ENCODE measurements around the gene CCDC69.
"Not testable (repeated sequence)": the region's sequence is repeated elsewhere in the genome, so short reads cannot be mapped to it uniquely, and the experiment has no call there.

CCDC69 gene

GRCh38 chr5:151237685-151238084 is 13.8 kb upstream of the CCDC69 start:
- Mint-ChIP-seq H3K9me3 (no peaks in the 10 kb centered on the region), H3K4me1 (ENCODE audit: low read depth) (peaks cover 37% of the 10 kb centered on the region), H3K27me3 (no peaks in the 10 kb centered on the region), H3K27ac (no peak overlapping the region), H3K4me3 (no peak overlapping the region), H3K36me3 (ENCODE audit: low read depth) (peaks cover 3% of the 10 kb centered on the region)

- Mint-ChIP-seq H3K27me3 (no peaks in the 10 kb centered on the region), H3K4me3 (no peak overlapping the region), H3K9me3 (no peaks in the 10 kb centered on the region), H3K4me1 (ENCODE audit: low read depth) (peaks cover 40% of the 10 kb centered on the region), H3K36me3 (ENCODE audit: low read depth) (peaks cover 3% of the 10 kb centered on the region), H3K27ac (no peak overlapping the region)
These were observed 13.0 kb upstream of the CCDC69 start for GRCh38 chr5:151236888-151237287.

GRCh38 chr5:151235239-151235571 is 11.3 kb upstream of the CCDC69 start:
- H3K9me3 Mint-ChIP-seq; H3K27me3 Mint-ChIP-seq; H3K27ac Mint-ChIP-seq; H3K4me3 Mint-ChIP-seq; H3K36me3 Mint-ChIP-seq (ENCODE audit: low read depth): not testable (repeated sequence)
- H3K4me1 Mint-ChIP-seq (ENCODE audit: low read depth), result peaks cover 33% of the 10 kb centered on the region

GRCh38 chr5:151234476-151235238 is 10.8 kb upstream of the CCDC69 start:
- peaks cover 33% of the 10 kb centered on the region for H3K4me1 Mint-ChIP-seq (ENCODE audit: low read depth)
- H3K27ac Mint-ChIP-seq, result no peak overlapping the region
- peaks cover 3% of the 10 kb centered on the region for H3K36me3 Mint-ChIP-seq (ENCODE audit: low read depth)
- no peaks in the 10 kb centered on the region for H3K27me3 Mint-ChIP-seq
- H3K9me3 Mint-ChIP-seq, result no peaks in the 10 kb centered on the region
- H3K4me3 Mint-ChIP-seq, result peak overlapping the region; percentile 11

DNA sequence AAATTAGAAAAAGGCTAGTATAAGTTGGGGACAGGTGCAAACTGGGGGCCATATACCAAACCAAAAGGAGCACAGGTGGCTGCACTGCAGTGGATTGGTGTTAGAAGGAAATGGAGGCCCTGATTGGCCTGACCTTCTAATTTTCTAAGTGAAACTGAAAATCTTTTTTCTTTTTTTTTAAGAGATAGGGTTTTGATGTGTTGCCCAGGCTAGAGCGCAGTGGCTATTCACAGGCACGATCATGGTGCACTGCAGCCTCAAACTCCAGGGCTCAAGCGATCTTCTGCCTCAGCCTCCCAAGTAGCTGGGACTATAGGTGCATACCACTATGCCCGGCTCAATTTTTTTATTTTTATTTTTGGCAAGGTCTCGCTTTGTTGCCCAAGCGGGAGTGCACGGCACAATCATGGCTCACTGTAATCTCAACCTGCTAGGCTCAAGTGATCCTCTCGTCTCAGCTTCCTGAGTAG is 9.8 kb upstream of the CCDC69 start:
- Mint-ChIP-seq H3K27me3 (no peaks in the 10 kb centered on the region), H3K36me3 (ENCODE audit: low read depth) (peaks cover 3% of the 10 kb centered on the region), H3K4me1 (ENCODE audit: low read depth) (peaks cover 33% of the 10 kb centered on the region), H3K9me3 (no peaks in the 10 kb centered on the region), H3K4me3 (no peak overlapping the region), H3K27ac (no peak overlapping the region)

- peaks cover 30% of the 10 kb centered on the region for H3K4me1 Mint-ChIP-seq (ENCODE audit: low read depth)
- no peaks in the 10 kb centered on the region for H3K9me3 Mint-ChIP-seq
- no peak overlapping the region for H3K4me3 Mint-ChIP-seq
- H3K27me3 Mint-ChIP-seq, result no peaks in the 10 kb centered on the region
- H3K27ac Mint-ChIP-seq, result no peak overlapping the region
- peaks cover 3% of the 10 kb centered on the region for H3K36me3 Mint-ChIP-seq (ENCODE audit: low read depth)
These were observed 7.5 kb upstream of the CCDC69 start for GRCh38 chr5:151231359-151231758.

GRCh38 chr5:151230048-151230680 is 6.3 kb upstream of the CCDC69 start:
- Mint-ChIP-seq H3K27ac (no peak overlapping the region), H3K36me3 (ENCODE audit: low read depth) (no peaks in the 10 kb centered on the region), H3K4me3 (no peak overlapping the region), H3K27me3 (no peaks in the 10 kb centered on the region), H3K4me1 (ENCODE audit: low read depth) (peaks cover 25% of the 10 kb centered on the region), H3K9me3 (no peaks in the 10 kb centered on the region)

DNA sequence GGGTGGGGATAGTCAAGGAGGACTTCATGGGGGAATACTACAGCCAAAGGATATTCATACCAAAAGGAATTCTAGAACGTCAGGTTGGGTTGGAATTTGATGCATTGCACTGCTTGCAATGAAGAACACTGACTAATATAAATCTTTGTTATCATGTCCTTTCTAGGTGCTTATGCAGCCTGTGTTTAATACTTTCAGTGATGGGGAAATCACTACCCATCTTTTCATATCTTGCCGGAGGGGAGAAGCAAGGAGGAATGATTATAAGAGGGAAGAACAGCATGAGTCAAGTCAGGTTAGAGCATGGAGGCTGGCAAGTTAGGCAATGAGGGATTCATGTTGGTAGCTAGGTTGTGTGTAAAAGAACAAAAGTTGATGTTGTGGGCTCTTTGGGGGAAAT is 5.1 kb upstream of the CCDC69 start:
- Mint-ChIP-seq H3K4me1 (ENCODE audit: low read depth) (peaks cover 27% of the 10 kb centered on the region), H3K27me3 (no peaks in the 10 kb centered on the region), H3K9me3 (no peaks in the 10 kb centered on the region), H3K27ac (no peak overlapping the region), H3K36me3 (ENCODE audit: low read depth) (no peaks in the 10 kb centered on the region), H3K4me3 (no peak overlapping the region)

DNA sequence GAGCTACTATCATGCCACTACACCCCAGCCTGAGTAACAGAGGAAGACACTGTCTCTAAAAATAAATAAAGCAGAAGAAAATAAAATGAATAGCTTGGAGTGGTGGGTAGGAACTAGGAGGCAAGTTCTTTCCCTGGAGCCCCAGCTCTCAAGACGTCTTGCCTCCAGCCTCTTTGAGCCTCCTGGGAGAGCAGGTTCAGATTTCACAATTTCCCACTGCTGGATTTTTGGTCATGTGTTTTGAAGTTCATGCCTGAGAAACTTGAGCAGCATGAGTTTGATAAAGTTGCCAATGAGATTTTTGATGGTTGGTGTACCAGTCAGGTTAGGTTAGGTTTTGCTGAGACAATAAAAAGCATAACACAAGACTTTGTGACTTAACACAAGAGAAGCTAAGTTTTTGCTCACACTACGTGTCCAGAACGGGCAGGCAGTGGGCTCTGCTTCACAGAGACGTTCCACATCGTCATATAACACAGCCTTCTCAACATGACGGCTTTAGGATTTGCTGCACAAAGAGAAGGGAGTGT is 4.1 kb upstream of the CCDC69 start:
- Mint-ChIP-seq H3K4me3 (no peak overlapping the region), H3K27ac (no peak overlapping the region), H3K36me3 (ENCODE audit: low read depth) (no peaks in the 10 kb centered on the region), H3K27me3 (no peaks in the 10 kb centered on the region), H3K9me3 (no peaks in the 10 kb centered on the region), H3K4me1 (ENCODE audit: low read depth) (peaks cover 23% of the 10 kb centered on the region)

DNA sequence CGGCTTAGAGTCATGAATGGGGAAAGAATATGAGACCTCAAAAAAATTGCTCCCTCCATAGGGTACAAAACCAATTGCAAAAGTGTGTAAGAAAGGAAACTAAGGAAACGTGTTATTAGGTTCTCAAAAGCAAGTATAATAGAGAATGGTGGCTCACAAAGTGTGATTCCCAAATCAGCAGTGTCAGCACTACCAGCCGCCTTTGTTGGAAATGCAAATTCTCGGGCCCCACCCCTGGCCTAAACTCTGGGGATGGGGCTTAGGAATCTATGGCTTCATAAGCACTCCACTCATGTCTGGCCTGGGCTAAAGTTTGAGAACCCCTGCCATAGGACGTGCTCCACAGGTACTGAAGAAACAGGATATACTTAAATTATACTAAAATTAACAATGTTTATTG is 1.6 kb upstream of the CCDC69 start:
- Mint-ChIP-seq H3K36me3 (ENCODE audit: low read depth) (peaks cover 5% of the 10 kb centered on the region), H3K4me1 (ENCODE audit: low read depth) (peaks cover 44% of the 10 kb centered on the region), H3K9me3 (no peaks in the 10 kb centered on the region), H3K27me3 (no peaks in the 10 kb centered on the region), H3K27ac (peak overlapping the region; percentile 32), H3K4me3 (no peak overlapping the region)

DNA sequence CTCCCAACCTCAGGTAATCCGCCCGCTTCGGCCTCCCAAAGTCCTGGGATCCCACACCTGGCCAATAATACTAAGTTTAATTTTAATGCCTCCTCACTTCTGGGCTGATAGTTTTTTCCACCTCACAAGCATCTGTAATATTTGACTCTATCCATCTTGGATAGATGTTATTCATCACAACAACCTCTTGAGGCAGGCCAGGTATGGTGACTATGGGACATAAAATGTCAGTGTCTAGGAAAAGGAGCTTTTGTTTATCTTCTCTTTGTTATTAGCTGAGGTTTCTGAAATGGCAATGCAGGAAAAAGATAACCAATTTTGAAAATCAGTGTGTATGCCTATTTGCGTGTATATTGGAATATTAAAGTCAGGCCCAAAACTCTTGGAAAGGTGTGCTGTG is 1.2 kb upstream of the CCDC69 start:
- Mint-ChIP-seq H3K4me3 (peak overlapping the region; percentile 37), H3K4me1 (ENCODE audit: low read depth) (peaks cover 48% of the 10 kb centered on the region), H3K27ac (peak overlapping the region; percentile 32)

GRCh38 chr5:151224372-151224771 is 480 bp upstream of the CCDC69 start:
- H3K27me3 Mint-ChIP-seq, result no peaks in the 10 kb centered on the region
- peaks cover 54% of the 10 kb centered on the region for H3K4me1 Mint-ChIP-seq (ENCODE audit: low read depth)
- peak overlapping the region; percentile 87 for H3K4me3 Mint-ChIP-seq
- no peaks in the 10 kb centered on the region for H3K9me3 Mint-ChIP-seq
- H3K36me3 Mint-ChIP-seq (ENCODE audit: low read depth), result peaks cover 15% of the 10 kb centered on the region
- H3K27ac Mint-ChIP-seq, result peak overlapping the region; percentile 95

More for the DNA sequence above, 1.2 kb upstream of the CCDC69 start:
- no peaks in the 10 kb centered on the region for H3K9me3 Mint-ChIP-seq
- H3K36me3 Mint-ChIP-seq (ENCODE audit: low read depth), result peaks cover 9% of the 10 kb centered on the region
- no peaks in the 10 kb centered on the region for H3K27me3 Mint-ChIP-seq

GRCh38 chr5:151222790-151223446 is 974 bp downstream of the CCDC69 start:
- Mint-ChIP-seq H3K4me3 (peak overlapping the region; percentile 87), H3K9me3 (no peaks in the 10 kb centered on the region), H3K4me1 (ENCODE audit: low read depth) (peaks cover 69% of the 10 kb centered on the region), H3K27ac (peak overlapping the region; percentile 95), H3K27me3 (no peaks in the 10 kb centered on the region), H3K36me3 (ENCODE audit: low read depth) (peaks cover 27% of the 10 kb centered on the region)

- H3K4me3 Mint-ChIP-seq, result peak overlapping the region; percentile 87
- H3K36me3 Mint-ChIP-seq (ENCODE audit: low read depth), result peaks cover 34% of the 10 kb centered on the region
- peak overlapping the region; percentile 95 for H3K27ac Mint-ChIP-seq
- no peaks in the 10 kb centered on the region for H3K9me3 Mint-ChIP-seq
- H3K4me1 Mint-ChIP-seq (ENCODE audit: low read depth), result peaks cover 76% of the 10 kb centered on the region
- no peaks in the 10 kb centered on the region for H3K27me3 Mint-ChIP-seq
These were observed 1.7 kb downstream of the CCDC69 start for GRCh38 chr5:151222054-151222789.
